NCI-H1436 treated with DMSO at 0.1 percent for 48 hours (cell line): ENCODE measurements around the gene REEP6.
"Not testable (repeated sequence)": the region's sequence is repeated elsewhere in the genome, so short reads cannot be mapped to it uniquely, and the experiment has no call there.

Source experiments
- DNase-seq: peaks from one replicate; lab custom pipeline; 2025; lab: John Stamatoyannopoulos, UW

REEP6 gene

DNA sequence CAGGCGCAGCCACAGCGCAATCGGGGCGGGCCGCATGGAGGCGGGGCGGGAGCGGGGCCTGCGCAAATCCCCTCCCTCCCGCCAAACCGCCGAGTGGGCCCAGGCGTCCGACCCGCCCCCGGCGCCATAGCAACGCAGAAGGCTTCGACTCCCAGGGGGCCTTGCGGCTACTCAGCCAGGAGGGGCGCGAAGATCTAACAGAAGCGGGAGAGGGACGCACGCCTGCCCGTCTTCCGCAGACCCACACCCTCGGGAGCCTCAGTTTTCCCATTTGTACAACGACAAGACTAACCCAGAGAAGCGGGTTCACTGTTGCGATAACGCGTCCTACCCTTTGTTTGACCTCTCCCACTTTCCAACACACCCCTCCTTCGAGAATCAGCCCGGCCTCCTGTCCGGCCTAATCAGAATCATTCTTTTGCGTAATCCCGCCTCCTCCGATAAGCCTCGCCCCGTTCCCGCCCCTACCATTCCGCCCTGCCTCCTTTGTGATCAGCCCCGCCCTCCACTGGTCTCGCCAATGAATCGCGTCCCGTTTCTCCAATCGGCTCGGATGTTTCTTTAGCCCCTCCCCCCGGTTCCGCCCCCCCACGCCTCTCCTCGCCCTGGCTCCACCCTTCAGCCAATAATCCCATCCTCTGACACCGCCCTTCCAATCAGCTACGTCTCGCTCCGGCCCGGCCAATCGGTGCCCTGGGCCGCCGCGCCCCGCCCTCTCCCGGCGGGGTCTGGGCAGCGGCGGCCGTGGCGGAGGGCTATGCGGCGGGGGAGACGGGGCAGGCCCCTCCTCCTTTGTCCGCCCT is 469 bp upstream of the REEP6 start, which contains the start of gene PCSK4:
TSS of gene PCSK4 (minus strand) at position 40 of the 803 bp plus-strand sequence. CDS start at position 36, 4 bp downstream.
- DNase-seq: peak; percentile 90

DNA sequence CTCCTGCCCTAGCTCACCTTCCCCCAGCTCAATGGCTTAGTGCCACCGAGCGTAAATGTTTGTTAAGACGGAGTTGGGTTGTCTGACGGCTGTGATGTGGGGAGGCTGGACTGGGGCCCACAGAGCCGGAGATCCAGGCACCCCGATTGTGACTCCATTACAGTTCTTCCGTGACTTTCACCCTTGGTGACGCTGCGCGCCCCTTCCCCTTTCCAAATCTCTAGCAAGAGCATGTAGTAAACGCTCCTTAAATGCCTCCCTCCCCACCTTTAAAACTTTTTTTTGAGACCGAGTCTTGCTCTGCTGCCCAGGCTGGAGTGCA is 829 bp downstream of the REEP6 start:
- DNase-seq: no peak

DNA sequence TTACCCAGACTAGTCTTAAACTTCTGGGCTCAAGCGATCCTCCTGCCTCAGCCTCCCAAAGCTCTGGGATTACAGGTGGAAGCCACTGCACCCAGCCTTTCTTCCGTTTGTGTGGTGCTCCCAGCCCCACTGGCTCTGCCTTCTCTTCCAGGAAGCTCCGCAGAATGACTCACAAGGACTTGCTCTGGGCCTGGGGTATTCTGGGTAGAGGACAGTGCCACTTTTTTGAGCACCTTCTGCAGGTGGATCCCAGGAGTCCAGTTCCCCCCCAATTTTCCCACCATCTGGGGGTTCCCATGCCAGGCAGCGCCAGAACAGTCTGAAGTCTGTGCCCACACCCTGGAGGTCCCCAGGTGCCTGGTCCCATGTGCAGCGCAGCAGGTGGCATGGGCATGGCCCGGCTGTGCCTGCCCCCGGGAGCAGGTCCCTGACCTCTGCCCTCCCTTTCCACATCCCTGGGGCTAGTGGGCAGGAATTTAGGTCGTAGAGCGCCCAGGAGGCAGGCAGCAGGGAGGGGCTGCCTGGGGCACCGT is 1.6 kb downstream of the REEP6 start:
- no peak for DNase-seq

GRCh38 chr19:1494115-1494815 is 3.3 kb downstream of the REEP6 start:
- no peak for DNase-seq

DNA sequence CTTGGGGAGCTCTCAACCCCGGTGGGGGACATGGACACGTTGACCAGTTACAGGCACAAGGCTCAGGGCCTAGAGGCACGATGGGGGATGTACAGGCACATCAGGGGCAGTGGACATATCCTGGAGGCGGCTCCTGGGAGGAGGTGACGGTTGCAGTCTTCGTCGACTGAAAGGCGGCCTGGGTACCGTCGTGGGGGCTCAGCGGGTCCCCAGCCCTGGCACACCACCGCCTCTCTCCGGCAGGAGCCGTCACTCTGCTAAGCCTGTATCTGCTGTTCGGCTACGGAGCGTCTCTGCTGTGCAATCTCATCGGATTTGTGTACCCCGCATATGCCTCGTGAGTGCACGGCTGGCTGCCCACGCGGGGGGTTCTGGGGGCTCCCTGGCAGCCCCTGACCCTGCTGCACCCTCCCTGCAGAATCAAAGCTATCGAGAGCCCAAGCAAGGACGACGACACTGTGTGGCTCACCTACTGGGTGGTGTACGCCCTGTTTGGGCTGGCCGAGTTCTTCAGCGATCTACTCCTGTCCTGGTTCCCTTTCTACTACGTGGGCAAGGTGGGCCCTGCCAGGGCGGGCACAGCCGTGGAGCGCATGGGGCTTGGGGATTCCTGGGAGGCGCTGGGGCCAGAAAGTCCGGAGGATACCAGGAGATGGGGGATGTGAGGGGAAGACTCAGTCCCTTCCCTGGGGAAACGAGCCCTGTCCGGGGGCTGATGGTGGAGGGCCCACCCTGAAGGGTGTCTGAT is 4.2 kb downstream of the REEP6 start:
- DNase-seq: no peak

GRCh38 chr19:1495799-1496713 is 5.1 kb downstream of the REEP6 start:
- DNase-seq: no peak

GRCh38 chr19:1496714-1497577 is 6.0 kb downstream of the REEP6 start:
- no peak for DNase-seq

DNA sequence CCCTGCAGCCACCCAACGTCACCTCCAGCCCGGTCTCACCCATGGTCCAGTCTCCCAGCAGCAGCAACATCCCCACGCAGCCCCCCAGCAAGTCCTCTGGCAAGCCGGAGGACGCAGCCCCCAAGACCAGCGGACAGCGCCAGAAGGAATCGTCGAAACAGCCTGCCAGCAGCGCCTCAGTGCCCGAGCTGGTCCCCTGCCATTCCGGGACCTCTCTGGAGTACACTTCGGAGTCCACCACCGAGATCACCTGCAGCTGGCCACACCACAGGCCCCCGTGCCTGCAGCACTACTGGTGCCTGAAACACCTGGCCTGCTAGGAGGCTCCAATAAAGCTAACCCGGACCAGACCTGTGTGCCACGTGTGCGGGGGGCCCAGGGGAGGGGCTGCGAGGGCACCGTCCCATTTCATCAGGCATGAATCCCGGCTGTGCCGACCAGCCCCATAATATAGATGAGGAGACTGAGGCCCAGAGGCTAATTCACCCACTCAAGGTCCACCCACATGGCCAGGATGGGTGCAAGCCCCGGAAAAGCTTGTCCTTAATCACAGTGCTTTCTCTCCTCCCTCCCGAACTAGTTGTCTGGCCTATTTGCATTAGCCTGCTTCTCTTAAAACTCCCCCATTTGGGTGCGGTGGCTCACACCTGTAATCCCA is 6.7 kb downstream of the REEP6 start:
- DNase-seq: no peak

DNA sequence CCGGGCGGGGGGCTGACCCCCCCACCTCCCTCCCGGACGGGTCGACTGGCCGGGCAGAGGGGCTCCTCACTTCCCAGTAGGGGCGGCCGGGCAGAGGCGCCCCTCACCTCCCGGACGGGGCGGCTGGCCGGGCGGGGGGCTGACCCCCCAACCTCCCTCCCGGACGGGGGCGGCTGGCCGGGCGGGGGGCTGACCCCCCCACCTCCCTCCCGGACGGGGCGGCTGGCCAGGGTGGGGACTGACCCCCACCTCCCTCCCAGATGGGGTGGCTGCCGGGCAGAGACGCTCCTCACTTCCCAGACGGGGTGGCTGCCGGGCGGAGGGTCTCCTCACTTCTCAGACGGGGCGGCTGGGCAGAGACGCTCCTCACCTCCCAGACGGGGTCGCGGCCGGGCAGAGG is 8.2 kb downstream of the REEP6 start:
- not testable (repeated sequence) for DNase-seq

GRCh38 chr19:1501200-1501595 is 10.2 kb downstream of the REEP6 start:
- DNase-seq: no peak

- no peak for DNase-seq
Measured at GRCh38 chr19:1502433-1503088, 11.6 kb downstream of the REEP6 start.

DNA sequence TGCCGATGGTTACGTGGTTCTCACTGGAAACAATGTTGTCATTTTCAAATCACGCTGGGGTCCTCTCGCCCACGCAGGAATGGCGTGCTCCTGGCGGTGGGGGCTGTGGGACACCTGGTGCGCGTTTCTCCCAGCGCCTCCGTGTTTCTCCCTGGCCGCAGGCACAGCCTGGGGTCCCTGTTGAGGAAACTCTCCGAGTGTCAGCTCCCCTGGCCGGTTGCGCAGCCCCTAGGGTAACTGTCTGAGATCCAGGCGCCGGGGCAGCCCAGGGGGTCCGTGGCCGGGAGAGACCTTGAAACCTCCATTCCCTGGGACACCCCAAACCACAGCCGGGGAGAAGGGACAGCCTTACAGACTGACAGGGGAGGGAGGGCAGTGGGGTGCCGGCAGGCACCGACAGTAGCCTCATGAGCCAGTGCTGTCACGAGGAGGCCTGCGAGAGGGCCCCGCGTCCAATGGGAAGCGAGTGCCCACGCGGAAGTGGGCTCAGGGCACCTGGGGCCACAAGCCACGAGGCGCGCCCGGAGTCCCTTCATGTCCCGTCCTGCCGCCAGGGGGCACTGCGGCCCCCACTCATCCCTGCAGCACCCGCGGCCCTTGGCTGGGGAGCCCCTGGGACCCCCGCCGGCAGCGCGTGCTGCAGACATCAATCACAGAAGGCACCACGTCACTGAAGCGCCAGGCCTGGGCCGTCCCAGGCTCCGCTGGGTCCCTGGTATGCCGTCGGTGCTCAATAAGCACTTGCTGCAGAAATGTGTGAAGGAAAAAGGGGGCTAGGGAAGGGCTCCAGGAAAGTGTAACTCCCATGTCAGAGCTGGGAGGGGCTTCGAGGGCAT is 12.3 kb downstream of the REEP6 start:
- no peak for DNase-seq

- no peak for DNase-seq
Measured at GRCh38 chr19:1503925-1504773, 13.2 kb downstream of the REEP6 start.

DNA sequence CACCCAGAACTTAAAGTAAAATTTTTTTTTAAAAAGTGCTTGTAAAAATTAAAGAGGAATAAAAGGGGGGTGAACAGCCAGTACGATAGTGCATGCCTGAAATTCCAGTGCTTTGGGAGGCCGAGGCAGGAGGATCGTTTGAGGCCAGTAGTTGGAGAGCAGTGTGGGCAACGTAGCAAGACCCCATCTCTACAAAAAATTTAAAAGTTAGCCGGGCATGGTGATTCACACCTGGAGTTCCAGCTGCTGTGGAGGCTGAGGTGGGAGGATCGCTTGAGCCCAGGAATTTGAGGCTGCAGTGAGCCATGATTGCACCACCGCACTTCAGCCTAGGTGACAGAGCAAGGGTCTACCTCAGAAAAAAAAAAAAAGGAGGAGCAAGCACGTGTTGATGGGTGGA is 14.0 kb downstream of the REEP6 start:
- DNase-seq: no peak

DNA sequence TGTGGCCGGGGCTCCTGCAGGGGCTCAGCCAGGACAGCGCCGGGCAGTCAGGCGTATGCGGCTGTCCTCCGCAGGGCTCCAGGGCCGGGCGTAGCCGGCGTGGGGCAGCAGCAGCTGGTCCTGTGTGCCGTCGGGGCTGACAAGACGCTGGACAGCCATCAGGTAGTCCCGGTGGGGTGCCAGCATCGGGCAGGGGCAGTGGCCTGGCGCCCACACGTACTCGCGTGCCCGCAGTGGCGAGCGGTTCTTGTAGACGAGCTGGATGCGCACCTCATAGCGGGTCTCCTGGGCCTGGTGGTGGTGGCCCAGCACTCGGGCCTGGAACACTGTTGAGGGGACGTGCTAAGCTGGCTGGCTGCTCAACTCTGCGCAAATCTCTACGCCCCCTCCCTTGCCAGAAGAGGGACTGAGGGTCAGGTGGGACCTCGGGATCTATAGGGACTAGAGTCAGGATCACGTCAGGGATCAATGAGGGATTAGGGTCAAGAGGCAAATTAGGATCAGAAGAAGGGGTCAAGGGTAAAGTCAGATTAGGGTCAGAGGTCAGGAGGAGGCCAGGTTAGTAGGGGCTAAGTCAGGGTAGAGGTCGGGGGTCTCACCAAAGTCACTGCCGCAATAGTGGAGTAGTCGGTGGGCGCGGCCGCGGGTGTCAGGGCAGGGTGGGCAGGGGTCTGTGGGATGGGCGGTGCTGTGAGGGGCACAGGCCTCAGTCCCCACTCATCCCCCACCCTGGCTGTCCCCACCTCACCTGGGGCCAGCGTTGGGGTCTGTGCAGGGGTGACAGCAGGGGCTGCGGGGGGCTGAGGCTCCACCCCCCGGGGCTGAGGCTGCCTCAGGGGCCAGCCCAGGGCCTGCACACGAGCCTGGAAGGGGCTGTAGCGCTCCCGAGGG is 15.3 kb downstream of the REEP6 start:
- no peak for DNase-seq

DNA sequence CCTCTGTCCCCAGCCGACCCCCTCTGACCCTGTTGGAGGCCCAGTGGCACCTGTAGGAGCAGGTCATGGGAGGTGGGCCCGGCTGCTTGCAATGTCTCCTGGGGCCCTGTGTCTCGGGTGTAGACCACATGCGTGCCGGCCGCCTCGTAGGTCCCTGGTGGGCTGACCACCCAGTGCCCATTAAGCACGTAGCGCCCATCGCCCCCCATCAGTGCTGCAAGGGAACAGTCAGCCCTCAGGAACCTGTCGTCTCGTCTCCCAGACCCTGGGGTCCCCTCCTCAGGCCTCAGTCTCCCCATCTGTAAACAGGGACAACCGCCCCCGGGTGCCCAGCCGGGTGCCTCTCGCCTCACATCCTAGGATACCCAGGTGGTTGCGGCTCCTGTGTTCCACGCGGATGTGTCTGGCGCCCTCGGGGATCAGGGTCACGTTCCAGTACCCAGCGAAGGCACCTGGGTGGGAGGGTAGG is 16.2 kb downstream of the REEP6 start:
- no peak for DNase-seq
